ENCODE data around the gene HBP1. TPM values are rescaled to one million over a fixed set of nuclear protein-coding genes. Genes with fewer than 3 reads are reported as not detected.

HBP1 gene
- total and polyA plus RNA-seq, 2 of the 8 experiments (the other 6 are each of a cell fraction or from before 2014, with no cell fraction given), result 28.9 to 29.2 TPM

DNA sequence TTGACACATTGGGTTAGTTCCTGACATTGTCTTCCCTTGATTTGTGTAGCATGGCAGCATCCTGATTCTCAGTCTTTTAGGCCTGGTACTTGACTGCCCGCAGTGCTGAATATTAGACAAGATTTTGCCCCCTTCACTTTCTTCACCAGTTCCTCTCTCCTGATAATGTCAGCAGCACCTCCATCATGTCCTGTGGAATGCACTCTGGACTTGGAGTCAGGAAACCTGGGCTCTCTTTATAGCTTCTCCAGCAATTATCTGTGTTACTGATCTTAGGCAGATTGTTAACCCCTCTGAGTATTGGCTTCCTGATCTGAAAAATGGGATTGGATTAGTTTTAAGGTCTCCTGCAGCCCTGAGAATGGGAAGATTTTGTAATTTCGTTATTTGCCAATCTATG is 19.0 kb downstream of the HBP1 start:
- H4K91ac ChIP-seq (replicated peaks; ENCODE audit: insufficient read length, low read length), result no peak overlapping the region
- no peak overlapping the region for H3K18ac ChIP-seq (ENCODE audit: extremely low read depth, low read length)
- no peak overlapping the region for H2AFZ ChIP-seq (ENCODE audit: low read length)
- H3K56ac ChIP-seq (replicated peaks; ENCODE audit: insufficient read length, low read depth, low read length), result no peak overlapping the region
- peaks cover 1 to 3% of the 10 kb centered on the region in 2 experiments for H4K20me1 ChIP-seq (replicated peaks in 1 of 2; ENCODE audit: control insufficient read depth in 1 of 2, insufficient read depth in 2 of 2, low read length in 2 of 2)
- POLR2A ChIA-PET (ENCODE audit: partially characterized antibody), result interaction anchor here (1.0 to 1.6 kb wide), 2 partner anchors 8 to 18 kb away, joined by 3 to 5 read pairs; partner anchors contain the start of gene HBP1
- no peaks in the 10 kb centered on the region for H3K9me3 ChIP-seq (ENCODE audit: insufficient read depth in 2 of 2, low read depth in 1 of 2, low read length in 1 of 2)
- H4K5ac ChIP-seq (ENCODE audit: insufficient read length, low read depth, low read length), result no peak overlapping the region
- no peaks in the 10 kb centered on the region for H3K23me2 ChIP-seq (ENCODE audit: low read depth, low read length)
- no peaks in the 10 kb centered on the region for H3K79me1 ChIP-seq (ENCODE audit: low read depth, low read length)
- H2BK20ac ChIP-seq (ENCODE audit: low read length), result no peak overlapping the region
- no peak overlapping the region for H4K8ac ChIP-seq (ENCODE audit: extremely low read depth, insufficient read depth, low read length)
- H3K79me2 ChIP-seq (ENCODE audit: control insufficient read depth in 1 of 2, insufficient read depth in 2 of 2, low read length in 2 of 2), result no peaks in the 10 kb centered on the region
- no peak overlapping the region for H2BK12ac ChIP-seq (ENCODE audit: low read depth, low read length)
- H2BK120ac ChIP-seq (replicated peaks; ENCODE audit: low read depth, low read length), result no peak overlapping the region
- H3K4me2 ChIP-seq (ENCODE audit: insufficient read depth in 1 of 2, low read depth in 2 of 2, low read length in 2 of 2), result no peak overlapping the region
- H3K14ac ChIP-seq (ENCODE audit: insufficient read length), result no peak overlapping the region
- no peaks in the 10 kb centered on the region for H3K27me3 ChIP-seq (replicated peaks in 1 of 4; ENCODE audit: control insufficient read depth in 3 of 4, extremely low read depth in 1 of 4, insufficient read depth in 3 of 4, low read length in 3 of 4)
- no peak overlapping the region for H2BK15ac ChIP-seq (ENCODE audit: low read length)
- H2AK5ac ChIP-seq (ENCODE audit: low read depth, low read length), result no peak overlapping the region
- no peak overlapping the region for H3K23ac ChIP-seq (ENCODE audit: insufficient read length)
- peaks cover 2 to 58% (median 29%) of the 10 kb centered on the region in 4 experiments; a peak in 5 of 8 replicates for H3K36me3 ChIP-seq (ENCODE audit: control insufficient read depth in 2 of 4, insufficient read depth in 4 of 4, low read length in 3 of 4)
- FAIRE-seq, result no peak
- H3K9ac ChIP-seq (replicated peaks in 1 of 4; ENCODE audit: extremely low read depth in 1 of 4, low read depth in 3 of 4, low read length in 3 of 4), result no peak overlapping the region
- no peak for DNase-seq (ENCODE audit: low read depth in 1 of 2, low spot score in 2 of 2)
- no peak overlapping the region for H3K27ac ChIP-seq (ENCODE audit: low read depth, low read length)
- H3K4me3 ChIP-seq (ENCODE audit: extremely low read depth in 1 of 4, insufficient read depth in 2 of 4, low read depth in 3 of 4, low read length in 4 of 4), result no peak overlapping the region
- H3K4ac ChIP-seq (replicated peaks; ENCODE audit: insufficient read length, low read depth, low read length), result no peak overlapping the region
- no peak overlapping the region for H2BK5ac ChIP-seq (ENCODE audit: low read depth, low read length)
- H3K4me1 ChIP-seq (replicated peaks in 1 of 4; ENCODE audit: control insufficient read depth in 3 of 4, insufficient read depth in 4 of 4, low read length in 3 of 4), result no peaks in the 10 kb centered on the region
- 86% methylated on average over 2 of the region's 2 CpGs; no CpG with 5 or more reads in 1 of the 2 experiments for WGBS, 2 experiments (ENCODE audit: extremely low coverage in 1 of 2, insufficient coverage in 1 of 2, insufficient read length in 1 of 2, insufficient replicate concordance in 2 of 2, low coverage in 1 of 2, low lambda C conversion rate in 2 of 2, missing lambda C conversion rate in 1 of 2)
- CTCF ChIA-PET (ENCODE audit: partially characterized antibody), result interaction anchor here (0.7 kb wide), 1 partner anchor 25 kb away, joined by 3 read pairs; no protein-coding TSS in a partner anchor
- no peak for TF ChIP-seq SUZ12 (IDR thresholded peaks at IDR 0.05; ENCODE audit: low read length)
- TF ChIP-seq RAD21 (IDR thresholded peaks at IDR 0.05 in 1 of 2, conservative IDR thresholded peaks at IDR 0.05 in 1 of 2; ENCODE audit: low read depth in 2 of 2, low read length in 2 of 2), result no peak
- TF ChIP-seq TEAD4 (IDR thresholded peaks at IDR 0.05; ENCODE audit: low read depth, low read length), result no peak
- TF ChIP-seq JUND (IDR thresholded peaks at IDR 0.05; ENCODE audit: low read length), result no peak
- TF ChIP-seq CHD1 (IDR thresholded peaks at IDR 0.05; ENCODE audit: low read depth, low read length), result no peak
- no peak for TF ChIP-seq EGR1 (IDR thresholded peaks at IDR 0.05; ENCODE audit: borderline replicate concordance, low read depth, low read length)
- TF ChIP-seq, protein P1, sequence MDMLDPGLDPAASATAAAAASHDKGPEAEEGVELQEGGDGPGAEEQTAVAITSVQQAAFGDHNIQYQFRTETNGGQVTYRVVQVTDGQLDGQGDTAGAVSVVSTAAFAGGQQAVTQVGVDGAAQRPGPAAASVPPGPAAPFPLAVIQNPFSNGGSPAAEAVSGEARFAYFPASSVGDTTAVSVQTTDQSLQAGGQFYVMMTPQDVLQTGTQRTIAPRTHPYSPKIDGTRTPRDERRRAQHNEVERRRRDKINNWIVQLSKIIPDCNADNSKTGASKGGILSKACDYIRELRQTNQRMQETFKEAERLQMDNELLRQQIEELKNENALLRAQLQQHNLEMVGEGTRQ (IDR thresholded peaks at IDR 0.05; ENCODE audit: low read length), result no peak
- no peak for TF ChIP-seq RFX5 (IDR thresholded peaks at IDR 0.05; ENCODE audit: borderline replicate concordance, low read depth, low read length)
- TF ChIP-seq MAFK (IDR thresholded peaks at IDR 0.05; ENCODE audit: low read depth, low read length), result no peak
- TF ChIP-seq GABPA (IDR thresholded peaks at IDR 0.05; ENCODE audit: borderline replicate concordance, insufficient read depth, low read length), result no peak
- no peak for TF ChIP-seq SAP30 (IDR thresholded peaks at IDR 0.05; ENCODE audit: insufficient read depth, insufficient replicate concordance, low read length)
- TF ChIP-seq CREB1 (IDR thresholded peaks at IDR 0.05), result no peak

Measured in H1 (cell line).